Tibial nerve (tissue), 3 donors: ENCODE results near the gene ESYT3.

Source experiments
- CTCF ChIP-seq, 5 experiments: fragments of 200-600 bp in 3 of 5; fragments of 450-650 bp in 2 of 5; sonication (generic) in 3 of 5; IDR thresholded peaks; one replicate each; pipeline ENCODE4 v1.5.1; 2016 to 2019; ENCODE audit warnings: antibody characterized with exemption in 5 of 5, mild to moderate bottlenecking in 3 of 5, moderate library complexity in 2 of 5
- POLR2A ChIP-seq, 2 donors: fragments of 450-650 bp; IDR thresholded peaks; one replicate each; pipeline ENCODE4 v1.6.1; 2017; ENCODE audit warnings: antibody characterized with exemption in 2 of 2, mild to moderate bottlenecking in 2 of 2, moderate library complexity in 2 of 2

GRCh38 chr3:138498991-138499390, 64.6 kb downstream of the ESYT3 start:
- TF ChIP-seq CTCF (IDR thresholded peaks at IDR 0.05) (no peak), POLR2A (IDR thresholded peaks at IDR 0.05) (no peak)
